Skeletal muscle tissue (tissue), 4 donors: ENCODE results near the gene ZNF277. TPM values are rescaled to one million over a fixed set of nuclear protein-coding genes. Genes with fewer than 3 reads are reported as not detected.
"Not testable (repeated sequence)": the region's sequence is repeated elsewhere in the genome, so short reads cannot be mapped to it uniquely, and the experiment has no call there.

ENCODE experiments used
- H3K27ac ChIP-seq: one replicate; pipeline ENCODE4 v1.7.0; 2013; ENCODE audit warnings: mild to moderate bottlenecking, low read depth, low read length, inconsistent platforms
- H3K27me3 ChIP-seq, 3 donors: one replicate each; pipeline ENCODE4 v1.7.0; 2013; ENCODE audit warnings: low read length in 3 of 3; ENCODE audit not compliant: control insufficient read depth in 3 of 3, insufficient read depth in 3 of 3
- H3K36me3 ChIP-seq, 3 donors: one replicate each; pipeline ENCODE4 v1.7.0; 2013; ENCODE audit warnings: low read length in 3 of 3; ENCODE audit not compliant: control insufficient read depth in 3 of 3, insufficient read depth in 3 of 3
- H3K4me1 ChIP-seq, 3 donors: one replicate each; pipeline ENCODE4 v1.7.0; 2013; ENCODE audit warnings: low read length in 3 of 3, mild to moderate bottlenecking in 3 of 3; ENCODE audit not compliant: control insufficient read depth in 3 of 3, insufficient read depth in 3 of 3
- H3K4me3 ChIP-seq, 3 donors: one replicate each; pipeline ENCODE4 v1.7.0; 2013; ENCODE audit warnings: low read length in 3 of 3
- H3K9ac ChIP-seq, 3 donors: one replicate each; pipeline ENCODE4 v1.7.0; 2013; ENCODE audit warnings: low read length in 3 of 3, mild to moderate bottlenecking in 3 of 3, moderate library complexity in 2 of 3, low read depth in 1 of 3
- H3K9me3 ChIP-seq, 3 donors: one replicate each; pipeline ENCODE4 v1.7.0; 2013; ENCODE audit warnings: low read length in 3 of 3; ENCODE audit not compliant: control insufficient read depth in 3 of 3
- total RNA-seq: library from RNA; depleted of rRNA; stranded (reverse); fragments of >200 nt; gene quantifications from one replicate; pipeline ENCODE4 v1.2.3, GENCODE V29; 2014
- donor health status: Osteomylitis.

ZNF277 gene
- total RNA-seq, 1 donor from 2014 or later, result 17.7 TPM

DNA sequence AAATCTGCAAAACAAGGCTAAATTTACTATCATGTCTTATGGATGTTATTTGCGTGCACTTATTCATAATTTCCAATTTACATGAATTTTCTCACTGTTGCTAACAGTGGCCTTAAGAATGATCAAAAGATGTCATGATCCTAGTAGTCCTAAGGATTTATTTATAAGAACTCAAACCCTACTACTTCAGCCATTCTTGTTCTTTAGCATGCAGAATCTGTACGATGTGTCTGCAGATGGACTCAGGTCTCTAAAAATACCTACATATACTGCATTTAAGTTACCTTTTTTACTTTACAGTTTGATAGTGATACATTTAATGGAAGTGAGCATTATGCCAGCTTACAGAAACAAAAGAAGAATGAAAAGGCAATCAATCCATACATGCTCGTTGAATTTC lies 91.2 kb downstream of the ZNF277 start:
- H3K4me1 ChIP-seq, result peaks cover 0 to 9% (median 4%) of the 10 kb centered on the region in 3 donors
- H3K36me3 ChIP-seq, result no peaks in the 10 kb centered on the region
- no peak overlapping the region for H3K27ac ChIP-seq
- no peaks in the 10 kb centered on the region for H3K27me3 ChIP-seq
- H3K9me3 ChIP-seq, result no peaks in the 10 kb centered on the region
- no peak overlapping the region for H3K9ac ChIP-seq
- no peak overlapping the region for H3K4me3 ChIP-seq

DNA sequence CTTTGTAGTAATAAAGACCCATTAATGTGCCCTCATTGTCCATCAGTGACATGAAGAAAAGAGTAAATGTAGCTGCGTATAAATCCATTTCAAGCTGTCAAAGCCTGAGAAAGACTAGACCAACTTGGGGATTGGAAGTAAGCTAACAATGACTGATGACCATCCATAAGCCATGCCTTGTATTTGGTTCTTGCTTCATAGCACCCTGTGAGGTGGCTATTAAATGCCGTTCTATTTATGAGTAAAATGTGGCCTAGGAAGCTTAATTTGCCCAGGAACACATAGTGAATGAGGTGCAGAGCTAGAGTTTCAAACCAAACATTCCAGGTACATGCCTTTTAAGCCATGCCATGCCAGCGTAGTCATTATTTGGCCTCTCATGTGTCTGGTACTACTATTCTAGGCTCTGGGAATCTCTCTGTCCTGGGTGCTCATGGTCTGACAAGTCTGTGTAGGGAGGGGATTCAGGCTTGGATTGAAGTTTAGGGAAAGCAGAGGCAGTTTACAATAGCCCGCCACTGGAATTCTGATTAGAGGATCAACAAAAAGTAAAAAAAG lies 92.1 kb downstream of the ZNF277 start:
- Histone ChIP-seq H3K9me3 (no peaks in the 10 kb centered on the region), H3K36me3 (no peaks in the 10 kb centered on the region), H3K27me3 (no peaks in the 10 kb centered on the region), H3K4me3 (no peak overlapping the region), H3K27ac (no peak overlapping the region), H3K4me1 (peaks cover 0 to 9% (median 4%) of the 10 kb centered on the region in 3 donors), H3K9ac (no peak overlapping the region)

DNA sequence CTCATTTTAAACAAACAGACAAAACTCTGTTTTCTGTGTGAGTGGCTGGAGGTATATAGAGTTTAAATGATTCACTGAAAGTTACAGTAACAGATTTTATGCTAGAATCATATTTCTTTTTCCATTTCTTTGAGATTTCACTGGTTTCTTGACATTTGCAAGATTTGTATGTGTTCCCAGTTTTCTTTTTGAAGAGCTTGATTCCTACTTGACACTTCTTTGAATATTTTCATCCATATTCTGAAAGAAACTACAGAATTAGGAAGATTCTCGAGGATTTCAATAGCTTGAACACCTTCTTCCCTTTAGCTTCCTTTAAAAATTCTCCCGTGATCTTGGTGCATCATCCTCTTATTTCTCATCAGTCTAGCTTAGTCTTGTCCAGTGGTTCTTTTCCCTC lies 93.6 kb downstream of the ZNF277 start:
- Histone ChIP-seq H3K27me3 (no peaks in the 10 kb centered on the region), H3K4me3 (no peak overlapping the region), H3K9ac (no peak overlapping the region), H3K27ac (no peak overlapping the region), H3K4me1 (peaks cover 0 to 9% (median 4%) of the 10 kb centered on the region in 3 donors), H3K36me3 (no peaks in the 10 kb centered on the region), H3K9me3 (no peaks in the 10 kb centered on the region)

DNA sequence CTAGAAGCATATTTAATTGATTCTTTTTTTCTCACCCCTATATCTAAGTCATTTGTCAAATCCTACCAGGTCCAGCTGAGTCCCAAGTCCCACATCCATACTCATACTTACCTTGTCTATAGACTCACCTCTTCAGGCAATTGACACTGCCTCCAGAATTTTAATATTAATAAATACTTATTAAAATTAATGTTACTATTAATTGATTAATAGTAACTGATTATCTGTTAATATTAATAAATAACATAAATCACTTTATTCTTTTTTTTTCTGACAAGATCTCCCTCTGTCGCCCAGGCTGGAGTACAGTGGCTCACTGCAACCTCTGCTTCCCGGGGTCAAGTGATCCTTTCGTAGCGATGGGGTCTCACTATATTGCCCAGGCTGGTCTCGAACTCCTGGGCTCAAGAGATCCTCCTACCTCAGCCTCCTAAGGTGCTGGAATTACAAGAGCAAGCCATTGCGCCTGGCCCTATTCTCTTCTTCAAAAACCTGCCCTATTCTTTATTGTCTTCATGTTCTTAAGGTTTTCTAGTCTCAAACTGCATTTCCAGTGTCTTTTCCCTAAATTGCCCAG lies 94.4 kb downstream of the ZNF277 start:
- Histone ChIP-seq H3K27me3 (no peaks in the 10 kb centered on the region), H3K36me3 (no peaks in the 10 kb centered on the region), H3K9me3 (no peaks in the 10 kb centered on the region), H3K9ac (no peak overlapping the region), H3K4me3 (no peak overlapping the region), H3K27ac (no peak overlapping the region), H3K4me1 (peaks cover 0 to 9% (median 4%) of the 10 kb centered on the region in 3 donors)

DNA sequence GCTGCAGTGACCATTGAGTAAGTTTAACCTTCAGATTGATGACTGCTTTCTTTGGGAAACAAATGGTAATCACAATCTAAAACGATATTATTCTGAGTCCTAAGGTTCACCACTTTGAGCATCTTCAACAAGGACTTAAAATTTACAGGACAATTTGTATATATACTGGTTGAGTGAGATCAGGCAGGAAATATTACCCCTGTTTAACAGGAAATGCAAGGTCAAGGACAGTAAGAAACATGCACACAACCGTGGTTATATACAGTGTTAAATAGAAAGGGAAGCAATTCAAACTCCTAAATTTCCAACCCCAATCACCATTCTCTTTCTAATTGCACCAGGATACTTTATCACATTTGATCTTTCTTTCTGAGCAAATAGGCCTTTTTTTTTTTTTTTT lies 96.1 kb downstream of the ZNF277 start:
- no peak overlapping the region for H3K9ac ChIP-seq
- H3K4me3 ChIP-seq, result no peak overlapping the region
- H3K36me3 ChIP-seq, result no peaks in the 10 kb centered on the region
- peaks cover 0 to 9% (median 4%) of the 10 kb centered on the region in 3 donors for H3K4me1 ChIP-seq
- H3K27me3 ChIP-seq, result no peaks in the 10 kb centered on the region
- H3K9me3 ChIP-seq, result no peaks in the 10 kb centered on the region
- H3K27ac ChIP-seq, result no peak overlapping the region

DNA sequence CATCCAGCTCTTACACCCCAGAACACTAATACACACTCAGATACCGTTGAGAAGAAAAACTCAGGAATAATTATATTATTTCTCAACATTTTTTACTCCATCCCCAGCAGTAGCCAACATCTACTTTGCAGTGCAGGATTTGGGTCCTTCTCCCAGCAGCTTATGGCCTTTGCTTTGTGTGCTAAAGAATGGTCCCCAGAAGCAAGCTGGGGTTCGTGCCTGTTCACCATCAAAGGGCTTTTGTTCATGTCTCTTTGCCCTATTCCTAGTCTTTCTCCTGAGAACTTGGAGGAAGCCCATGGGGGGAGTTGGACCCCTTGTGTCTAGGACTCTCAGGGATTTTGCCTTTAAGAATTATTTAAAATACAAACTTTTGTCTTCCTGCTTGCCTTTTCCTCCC lies 100.4 kb downstream of the ZNF277 start:
- Histone ChIP-seq H3K9me3 (peaks cover 0 to 6% (median 0%) of the 10 kb centered on the region in 3 donors), H3K9ac (no peak overlapping the region), H3K27ac (no peak overlapping the region), H3K4me3 (no peak overlapping the region), H3K36me3 (peaks cover 0 to 6% (median 0%) of the 10 kb centered on the region in 3 donors), H3K27me3 (no peaks in the 10 kb centered on the region), H3K4me1 (no peaks in the 10 kb centered on the region)

DNA sequence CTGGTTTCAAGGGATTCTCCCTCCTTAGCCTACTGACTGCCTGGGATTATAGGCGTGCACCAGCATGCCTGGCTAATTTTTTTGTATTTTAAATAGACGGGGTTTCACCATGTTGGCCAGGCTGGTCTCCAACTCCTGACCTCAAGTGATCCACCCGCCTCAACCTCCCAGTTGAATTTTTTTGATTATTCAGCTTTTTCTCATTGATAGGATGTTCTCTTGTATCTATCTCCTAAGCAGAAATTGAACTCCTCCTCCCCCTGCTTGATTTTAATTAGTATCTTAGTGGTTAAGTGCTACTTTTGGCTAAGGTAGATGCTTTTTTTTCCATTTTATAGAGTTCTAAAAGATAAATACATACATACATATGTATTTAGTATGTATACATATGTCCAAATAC lies 101.0 kb downstream of the ZNF277 start:
- peaks cover 0 to 6% (median 0%) of the 10 kb centered on the region in 3 donors for H3K9me3 ChIP-seq
- H3K27me3 ChIP-seq, result no peaks in the 10 kb centered on the region
- peaks cover 0 to 6% (median 0%) of the 10 kb centered on the region in 3 donors for H3K36me3 ChIP-seq
- H3K27ac ChIP-seq, result no peak overlapping the region
- H3K4me3 ChIP-seq, result no peak overlapping the region
- H3K4me1 ChIP-seq, result no peaks in the 10 kb centered on the region
- no peak overlapping the region for H3K9ac ChIP-seq

DNA sequence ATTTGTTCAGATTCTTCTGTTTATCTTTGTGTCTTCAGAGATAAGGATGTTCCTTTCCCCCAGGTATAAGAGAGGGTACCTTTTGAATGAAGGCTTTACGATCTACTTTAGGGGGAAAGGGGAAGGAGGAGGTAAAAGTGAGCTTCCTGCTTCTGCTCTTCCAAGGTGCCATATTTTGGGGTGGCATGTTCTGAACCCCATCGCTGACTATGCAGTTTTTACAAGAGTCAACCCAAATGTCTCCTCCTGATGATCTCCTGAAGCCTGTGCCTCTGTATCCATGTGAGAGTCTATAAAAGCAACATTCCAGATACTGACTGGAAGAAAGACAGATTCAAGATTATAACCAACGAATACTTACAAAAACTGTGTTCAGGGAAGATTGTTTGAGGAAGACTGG lies 102.5 kb downstream of the ZNF277 start:
- Histone ChIP-seq H3K27me3 (no peaks in the 10 kb centered on the region), H3K9ac (no peak overlapping the region), H3K4me1 (no peaks in the 10 kb centered on the region), H3K4me3 (no peak overlapping the region), H3K27ac (no peak overlapping the region), H3K9me3 (peaks cover 0 to 6% (median 0%) of the 10 kb centered on the region in 3 donors), H3K36me3 (peaks cover 0 to 6% (median 0%) of the 10 kb centered on the region in 3 donors)

DNA sequence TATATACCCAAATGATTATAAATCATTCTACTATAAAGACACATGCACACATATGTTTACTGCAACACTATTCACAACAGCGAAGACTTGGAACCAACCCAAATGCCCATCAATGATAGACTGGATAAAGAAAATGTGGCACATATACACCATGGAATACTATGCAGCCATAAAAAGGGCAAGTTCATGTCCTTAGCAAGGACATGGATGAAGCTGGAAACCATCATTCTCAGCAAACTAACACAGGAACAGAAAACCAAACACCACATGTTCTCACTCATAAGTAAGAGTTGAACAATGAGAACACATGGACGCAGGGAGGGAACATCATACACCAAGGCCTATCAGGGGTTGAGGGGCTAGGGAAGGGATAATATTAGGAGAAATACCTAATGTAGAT lies 110.3 kb downstream of the ZNF277 start:
- H3K4me1 ChIP-seq, H3K27ac ChIP-seq, H3K27me3 ChIP-seq, H3K4me3 ChIP-seq, H3K9ac ChIP-seq, H3K9me3 ChIP-seq, H3K36me3 ChIP-seq: not testable (repeated sequence)

DNA sequence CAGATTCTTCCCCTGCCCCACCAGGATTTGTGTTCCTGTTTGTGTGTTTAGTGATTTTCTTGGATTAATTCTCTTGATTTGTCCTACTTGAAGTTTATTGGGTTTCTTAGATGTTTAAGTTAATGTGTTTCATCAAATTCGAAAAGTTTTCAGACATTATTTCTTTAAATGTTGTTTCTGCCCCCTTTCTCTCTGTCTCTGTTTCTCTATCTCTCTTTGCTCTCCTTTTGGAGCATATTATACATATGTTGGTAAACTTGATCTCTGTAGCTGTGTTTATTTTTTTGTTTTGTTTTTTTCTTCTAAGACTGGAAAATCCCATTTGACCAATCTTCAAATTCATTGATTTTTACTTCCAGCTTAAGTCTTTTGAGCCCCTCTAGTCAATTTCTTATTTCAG lies 115.6 kb downstream of the ZNF277 start:
- H3K36me3 ChIP-seq, result peaks cover 4 to 14% (median 8%) of the 10 kb centered on the region in 3 donors
- no peak overlapping the region for H3K9ac ChIP-seq
- peaks cover 0 to 2% (median 0%) of the 10 kb centered on the region in 3 donors for H3K9me3 ChIP-seq
- H3K27ac ChIP-seq, result no peak overlapping the region
- H3K4me3 ChIP-seq, result no peak overlapping the region
- H3K4me1 ChIP-seq, result no peaks in the 10 kb centered on the region
- no peaks in the 10 kb centered on the region for H3K27me3 ChIP-seq
